Retinal pigment epithelial cell (primary cell): ENCODE measurements around the gene ARHGAP35.
"Not testable (repeated sequence)": the region's sequence is repeated elsewhere in the genome, so short reads cannot be mapped to it uniquely, and the experiment has no call there.

Source experiments
- DNase-seq: peaks from one replicate; pipeline ENCODE4 v3.0.0-alpha.2; 2010; ENCODE audit warnings: low read depth
- H3K4me3 ChIP-seq: 2 replicates; pipeline ENCODE4 v1.5.1; 2011; ENCODE audit warnings: mild to moderate bottlenecking, low read length, control low read depth, moderate library complexity
- CTCF ChIP-seq: conservative IDR thresholded peaks from 2 replicates; pipeline ENCODE4 v1.5.1; 2011; ENCODE audit warnings: low read depth, low read length, control low read depth, inconsistent platforms

The ARHGAP35 gene

GRCh38 chr19:46821512-46822409 lies 39.0 kb upstream of the ARHGAP35 start:
- no peak for DNase-seq
- H3K4me3 ChIP-seq = no peak overlapping the region
- no peak for TF ChIP-seq CTCF

- not testable (repeated sequence) for DNase-seq, H3K4me3 ChIP-seq
Measured at GRCh38 chr19:46822410-46822787, 38.4 kb upstream of the ARHGAP35 start.

GRCh38 chr19:46823049-46823448 lies 37.7 kb upstream of the ARHGAP35 start:
- H3K4me3 ChIP-seq = no peak overlapping the region
- no peak for TF ChIP-seq CTCF
- DNase-seq = no peak

- no peak for DNase-seq
- TF ChIP-seq CTCF = no peak
- H3K4me3 ChIP-seq = no peak overlapping the region
Measured at GRCh38 chr19:46824890-46825730, 35.7 kb upstream of the ARHGAP35 start.

GRCh38 chr19:46825731-46826055 lies 35.1 kb upstream of the ARHGAP35 start:
- DNase-seq = no peak
- H3K4me3 ChIP-seq = no peak overlapping the region
- no peak for TF ChIP-seq CTCF

GRCh38 chr19:46828484-46828883 lies 32.3 kb upstream of the ARHGAP35 start:
- no peak for DNase-seq
- TF ChIP-seq CTCF = no peak
- H3K4me3 ChIP-seq = no peak overlapping the region

GRCh38 chr19:46830864-46831263 lies 29.9 kb upstream of the ARHGAP35 start:
- H3K4me3 ChIP-seq = no peak overlapping the region
- DNase-seq = no peak
- TF ChIP-seq CTCF = no peak
